Gastrocnemius medialis (tissue), 4 donors: ENCODE measurements around the gene TRIM36. TPM values are rescaled to one million over a fixed set of nuclear protein-coding genes. Genes with fewer than 3 reads are reported as not detected.

ENCODE experiments used
- ATAC-seq, 2 donors: fragments of 150-250 bp; one replicate each; pipeline ENCODE4 v1.9.1; 2016
- DNase-seq, 2 donors: peaks; one replicate each; pipeline ENCODE4 v3.0.0-alpha.2; 2019
- H3K27ac ChIP-seq, 4 donors: fragments of 200-600 bp; sonication (generic); 1 replicate in 1 of 4; 2 replicates in 3 of 4; pipeline ENCODE4 v1.5.1; 2016 to 2018; ENCODE audit warnings: mild to moderate bottlenecking in 2 of 4, moderate library complexity in 1 of 4
- H3K27me3 ChIP-seq, 3 donors: fragments of 200-600 bp; sonication (generic) in 2 of 3; 1 replicate in 1 of 3; 2 replicates in 2 of 3; pipeline versions ENCODE4 v1.5.1 to v1.6.0; 2016 to 2019; ENCODE audit warnings: mild to moderate bottlenecking in 1 of 3, moderate library complexity in 1 of 3
- H3K36me3 ChIP-seq, 2 donors: fragments of 200-600 bp; sonication (generic) in 1 of 2; one replicate each; pipeline ENCODE4 v1.5.1; 2017 to 2018
- H3K4me1 ChIP-seq, 2 donors: fragments of 200-600 bp; sonication (generic) in 1 of 2; one replicate each; pipeline ENCODE4 v1.5.1; 2016 to 2017; ENCODE audit warnings: mild to moderate bottlenecking in 2 of 2
- H3K4me3 ChIP-seq, 4 donors: fragments of 200-600 bp; sonication (generic) in 3 of 4; 1 replicate in 1 of 4; 2 replicates in 3 of 4; pipeline ENCODE4 v1.5.1; 2016 to 2019; ENCODE audit warnings: mild to moderate bottlenecking in 2 of 4
- H3K9me3 ChIP-seq, 3 donors: fragments of 200-600 bp; sonication (generic) in 2 of 3; 1 replicate in 1 of 3; 2 replicates in 2 of 3; pipeline ENCODE4 v1.5.1; 2016 to 2019
- POLR2A ChIP-seq, 2 donors: fragments of 450-650 bp; IDR thresholded peaks; one replicate each; pipeline ENCODE4 v1.6.1; 2017; ENCODE audit warnings: antibody characterized with exemption in 2 of 2, mild to moderate bottlenecking in 2 of 2, moderate library complexity in 2 of 2
- in situ Hi-C, 4 donors: fragments of 200-750 bp; cut with MboI; loops; one replicate each; pipeline versions ENCODE4 v1.15.0 to v1.8.0; 2017; ENCODE audit warnings: low sequenced_read_pairs in 4 of 4
- intact Hi-C: fragments of 100-400 bp; cut with DNase I; formaldehyde crosslinking; loops from one replicate; pipeline ENCODE4 v1.15.1; 2023; ENCODE audit warnings: low total_unique reads
- total RNA-seq, 4 donors: library from RNA; depleted of rRNA; stranded (reverse); fragments of >200 nt; gene quantifications; one replicate each; pipeline versions ENCODE4 v1.1.0 to v1.2.3, GENCODE V29; 2016
- TF ChIP-seq, protein P1 (sequence below), 5 experiments: fragments of 450-650 bp in 3 of 5; fragments of 200-600 bp in 2 of 5; sonication (generic) in 2 of 5; IDR thresholded peaks in 4 of 5; conservative IDR thresholded peaks in 1 of 5; 1 replicate in 4 of 5; 2 replicates in 1 of 5; pipeline ENCODE4 v1.5.1; 2016 to 2019; ENCODE audit warnings: antibody characterized with exemption in 5 of 5, mild to moderate bottlenecking in 3 of 5, moderate library complexity in 3 of 5

TRIM36 gene
- total RNA-seq, 4 donors from 2014 or later: 0.05 to 0.92 (median 0.53) TPM

GRCh38 chr5:115096034-115096769, 73.5 kb downstream of the TRIM36 start:
- Histone ChIP-seq H3K27me3 (no peaks in the 10 kb centered on the region), H3K4me3 (no peak overlapping the region), H3K27ac (no peak overlapping the region), H3K36me3 (no peaks in the 10 kb centered on the region), H3K4me1 (no peaks in the 10 kb centered on the region), H3K9me3 (no peaks in the 10 kb centered on the region)
- TF ChIP-seq, protein P1, sequence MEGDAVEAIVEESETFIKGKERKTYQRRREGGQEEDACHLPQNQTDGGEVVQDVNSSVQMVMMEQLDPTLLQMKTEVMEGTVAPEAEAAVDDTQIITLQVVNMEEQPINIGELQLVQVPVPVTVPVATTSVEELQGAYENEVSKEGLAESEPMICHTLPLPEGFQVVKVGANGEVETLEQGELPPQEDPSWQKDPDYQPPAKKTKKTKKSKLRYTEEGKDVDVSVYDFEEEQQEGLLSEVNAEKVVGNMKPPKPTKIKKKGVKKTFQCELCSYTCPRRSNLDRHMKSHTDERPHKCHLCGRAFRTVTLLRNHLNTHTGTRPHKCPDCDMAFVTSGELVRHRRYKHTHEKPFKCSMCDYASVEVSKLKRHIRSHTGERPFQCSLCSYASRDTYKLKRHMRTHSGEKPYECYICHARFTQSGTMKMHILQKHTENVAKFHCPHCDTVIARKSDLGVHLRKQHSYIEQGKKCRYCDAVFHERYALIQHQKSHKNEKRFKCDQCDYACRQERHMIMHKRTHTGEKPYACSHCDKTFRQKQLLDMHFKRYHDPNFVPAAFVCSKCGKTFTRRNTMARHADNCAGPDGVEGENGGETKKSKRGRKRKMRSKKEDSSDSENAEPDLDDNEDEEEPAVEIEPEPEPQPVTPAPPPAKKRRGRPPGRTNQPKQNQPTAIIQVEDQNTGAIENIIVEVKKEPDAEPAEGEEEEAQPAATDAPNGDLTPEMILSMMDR (IDR thresholded peaks at IDR 0.05 in 4 of 5, conservative IDR thresholded peaks at IDR 0.05 in 1 of 5): no peak
- no peak for TF ChIP-seq POLR2A (IDR thresholded peaks at IDR 0.05)
- DNase-seq (no peak), ATAC-seq (no peak)
- in situ Hi-C loops: loop anchor here in 3 of 4 donors (5.0 to 10.0 kb wide), 2 partner anchors 149 to 151 kb away; no protein-coding TSS in a partner anchor
- intact Hi-C loops: no loop called here

DNA sequence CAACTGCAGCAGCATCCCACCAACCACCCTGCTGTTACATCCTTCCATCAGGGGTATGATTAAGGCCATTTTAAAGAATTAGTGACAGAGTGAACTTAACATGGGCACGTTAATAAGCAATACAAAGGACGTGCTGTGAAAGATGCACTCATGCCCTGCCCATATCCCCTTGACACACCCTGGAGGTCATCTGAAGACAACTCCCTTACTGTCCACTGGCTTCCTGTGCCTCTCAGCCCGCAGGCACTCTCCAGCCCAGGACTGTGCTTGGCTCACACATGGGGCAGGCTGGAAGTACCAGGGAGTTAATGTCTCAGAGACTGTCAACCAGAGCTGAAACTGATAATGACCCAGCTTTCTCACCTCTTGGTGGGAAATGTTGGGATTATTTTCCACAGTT, 81.8 kb downstream of the TRIM36 start:
- ATAC-seq (no peak), DNase-seq (no peak)
- H3K4me3 ChIP-seq: no peak overlapping the region
- no peaks in the 10 kb centered on the region for H3K27me3 ChIP-seq
- TF ChIP-seq, protein P1 (IDR thresholded peaks at IDR 0.05 in 4 of 5, conservative IDR thresholded peaks at IDR 0.05 in 1 of 5): no peak
- no peak for TF ChIP-seq POLR2A (IDR thresholded peaks at IDR 0.05)
- intact Hi-C loops (no loop called here), in situ Hi-C loops (no loop called here)
- no peak overlapping the region for H3K27ac ChIP-seq
- no peaks in the 10 kb centered on the region for H3K9me3 ChIP-seq
- no peaks in the 10 kb centered on the region for H3K36me3 ChIP-seq
- no peaks in the 10 kb centered on the region for H3K4me1 ChIP-seq

GRCh38 chr5:115086473-115086872, 83.2 kb downstream of the TRIM36 start:
- TF ChIP-seq, protein P1 (IDR thresholded peaks at IDR 0.05 in 4 of 5, conservative IDR thresholded peaks at IDR 0.05 in 1 of 5): no peak
- TF ChIP-seq POLR2A (IDR thresholded peaks at IDR 0.05): no peak
- no peak overlapping the region for H3K27ac ChIP-seq
- H3K4me1 ChIP-seq: no peaks in the 10 kb centered on the region
- H3K4me3 ChIP-seq: no peak overlapping the region
- DNase-seq (no peak), ATAC-seq (no peak)
- in situ Hi-C loops: no loop called here
- no peaks in the 10 kb centered on the region for H3K36me3 ChIP-seq
- no peaks in the 10 kb centered on the region for H3K9me3 ChIP-seq
- no peaks in the 10 kb centered on the region for H3K27me3 ChIP-seq
- intact Hi-C loops: no loop called here

GRCh38 chr5:115084246-115084793, 85.4 kb downstream of the TRIM36 start:
- no peaks in the 10 kb centered on the region for H3K36me3 ChIP-seq
- intact Hi-C loops (no loop called here), in situ Hi-C loops (no loop called here)
- no peak overlapping the region for H3K27ac ChIP-seq
- DNase-seq (no peak), ATAC-seq (no peak)
- H3K27me3 ChIP-seq: no peaks in the 10 kb centered on the region
- H3K4me1 ChIP-seq: no peaks in the 10 kb centered on the region
- TF ChIP-seq POLR2A (IDR thresholded peaks at IDR 0.05): no peak
- TF ChIP-seq, protein P1 (IDR thresholded peaks at IDR 0.05 in 4 of 5, conservative IDR thresholded peaks at IDR 0.05 in 1 of 5): no peak
- no peak overlapping the region for H3K4me3 ChIP-seq
- no peaks in the 10 kb centered on the region for H3K9me3 ChIP-seq
